Ecto neural progenitor cell (in vitro differentiated cells): Measurements from ENCODE around the gene VAPB.
"Not testable (repeated sequence)": the region's sequence is repeated elsewhere in the genome, so short reads cannot be mapped to it uniquely, and the experiment has no call there.

Source experiments
- DNase-seq: peaks from one replicate; pipeline ENCODE4 v3.0.0-alpha.2; 2018; ENCODE audit warnings: low spot score

VAPB gene

DNA sequence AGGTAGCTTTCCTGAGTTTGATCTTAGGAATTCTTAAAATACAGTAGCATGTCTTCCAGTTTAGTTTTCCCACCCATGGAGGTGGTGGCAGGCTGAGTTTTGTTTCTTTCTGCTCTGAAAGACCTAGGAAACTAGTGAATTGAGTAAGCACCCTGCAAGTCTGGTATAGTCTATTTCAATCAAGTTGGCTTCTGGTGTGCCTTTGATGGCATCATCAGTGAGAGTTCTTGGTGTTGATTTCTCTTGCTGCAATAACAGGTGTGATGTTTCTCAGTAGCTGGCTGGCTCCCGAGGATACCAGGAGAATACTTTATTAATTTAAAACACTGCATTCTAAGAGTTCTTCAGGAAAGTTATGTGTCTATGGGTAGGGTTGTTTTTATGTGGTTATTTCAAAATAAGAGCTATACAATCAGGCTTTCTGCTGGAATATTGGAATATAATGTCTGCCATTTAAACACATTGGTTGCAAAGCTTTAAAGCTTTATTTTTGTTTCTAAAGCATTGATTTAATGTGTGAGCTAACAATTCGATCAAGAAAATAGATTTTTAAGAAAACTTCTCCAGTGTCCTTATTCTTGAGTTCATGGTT is 19.0 kb downstream of the VAPB start:
- DNase-seq = no peak

DNA sequence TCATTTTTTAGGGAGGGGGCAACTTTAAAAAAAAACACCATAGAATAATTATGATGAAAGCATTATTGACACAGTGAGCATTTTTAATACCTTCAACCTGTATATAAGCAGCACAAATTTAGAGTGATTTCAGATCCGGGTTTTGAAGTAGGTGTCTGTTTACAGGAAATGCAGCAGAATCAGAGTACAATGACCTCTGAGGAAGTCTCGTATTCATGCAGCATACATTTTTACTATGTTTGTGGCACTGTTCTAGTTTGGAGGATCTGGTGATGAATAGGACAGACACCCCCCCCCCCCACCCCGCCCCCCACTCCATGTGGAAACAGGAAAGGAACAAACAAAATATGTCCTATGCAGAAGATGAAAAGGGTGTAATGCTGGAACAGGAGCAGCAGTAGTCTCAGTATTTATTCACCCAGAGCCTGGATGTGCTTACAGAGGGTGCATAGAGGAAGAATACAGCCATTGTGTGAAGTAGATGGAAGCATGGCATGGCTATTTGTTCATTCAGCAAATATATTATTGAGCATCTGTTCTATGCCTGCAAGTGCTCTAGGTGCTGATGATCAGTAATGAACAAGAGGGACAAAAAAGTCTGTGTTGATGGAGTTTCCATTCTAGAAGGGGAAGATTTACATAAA is 19.7 kb downstream of the VAPB start:
- DNase-seq = no peak

DNA sequence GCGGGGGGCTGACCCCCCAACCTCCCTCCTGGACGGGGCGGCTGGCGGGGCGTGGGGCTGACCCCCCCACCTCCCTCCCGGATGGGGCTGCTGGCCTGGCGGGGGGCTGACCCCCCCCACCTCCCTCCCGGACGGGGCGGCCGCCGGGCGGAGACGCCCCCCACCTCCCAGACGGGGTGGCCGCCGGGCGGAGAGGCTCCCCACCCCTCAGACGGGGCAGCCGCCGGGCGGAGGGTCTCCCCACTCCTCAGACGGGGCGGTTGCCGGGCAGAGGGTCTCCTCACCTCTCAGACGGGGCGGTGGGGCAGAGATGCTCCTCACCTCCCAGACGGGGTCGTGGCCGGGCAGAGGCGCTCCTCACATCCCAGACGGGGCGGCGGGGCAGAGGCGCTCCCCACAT is 25.2 kb downstream of the VAPB start:
- DNase-seq = not testable (repeated sequence)

DNA sequence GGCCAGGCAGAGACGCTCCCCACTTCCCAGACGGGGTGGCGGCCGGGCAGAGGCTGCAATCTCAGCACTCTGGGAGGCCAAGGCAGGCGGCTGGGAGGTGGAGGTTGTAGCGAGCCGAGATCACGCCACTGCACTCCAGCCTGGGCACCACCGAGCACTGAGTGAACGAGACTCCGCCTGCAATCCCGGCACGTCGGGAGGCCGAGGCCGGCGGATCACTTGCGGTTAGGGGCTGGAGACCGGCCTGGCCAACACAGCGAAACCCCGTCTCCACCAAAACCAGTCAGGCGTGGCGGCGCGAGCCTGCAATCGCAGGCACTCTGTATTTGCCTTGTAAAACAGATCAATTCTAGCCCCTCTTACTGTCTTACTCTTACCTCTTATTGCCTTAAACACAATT is 25.8 kb downstream of the VAPB start:
- DNase-seq = not testable (repeated sequence)

DNA sequence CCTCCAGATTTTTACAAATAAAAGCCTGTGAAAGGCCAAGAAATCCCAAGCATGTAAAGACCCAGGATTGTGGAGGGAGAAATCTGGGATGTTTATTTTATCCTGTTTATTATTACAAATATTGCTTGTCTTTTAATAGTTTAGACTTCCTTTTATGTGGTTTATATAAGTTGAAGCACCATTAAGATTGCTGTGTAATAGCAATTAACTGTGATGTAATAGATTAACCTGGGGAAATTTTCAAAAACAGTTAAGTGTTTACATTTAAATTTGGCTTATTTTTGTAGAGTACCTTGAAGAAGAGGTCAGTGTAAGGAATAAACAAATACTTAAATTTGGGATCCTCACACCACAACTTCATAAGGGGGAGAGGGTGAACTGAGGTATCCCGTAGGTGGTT is 27.0 kb downstream of the VAPB start:
- no peak for DNase-seq

DNA sequence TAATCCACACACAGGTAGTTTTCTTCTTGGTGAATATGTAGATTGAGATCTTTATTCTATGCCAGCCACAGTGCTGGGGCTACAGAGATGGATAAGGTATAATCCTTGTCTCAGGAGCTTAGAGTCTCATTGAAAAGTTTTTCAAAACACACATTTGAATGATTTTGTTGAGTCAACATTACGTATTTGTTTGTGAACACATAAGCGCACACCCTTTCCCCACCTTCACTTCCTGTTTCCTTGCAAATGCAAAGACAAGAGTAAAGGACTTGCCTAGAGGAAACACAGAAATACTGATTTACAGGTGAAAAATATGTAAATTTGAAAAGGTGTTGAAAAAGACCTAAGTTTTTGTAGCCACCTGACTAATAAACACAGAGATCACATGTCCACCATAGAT is 27.8 kb downstream of the VAPB start:
- no peak for DNase-seq

- no peak for DNase-seq
These were observed 28.4 kb downstream of the VAPB start for GRCh38 chr20:58417438-58417837.

GRCh38 chr20:58418949-58419748 is 30.1 kb downstream of the VAPB start:
- no peak for DNase-seq

GRCh38 chr20:58420798-58421496 is 31.9 kb downstream of the VAPB start:
- DNase-seq = no peak

DNA sequence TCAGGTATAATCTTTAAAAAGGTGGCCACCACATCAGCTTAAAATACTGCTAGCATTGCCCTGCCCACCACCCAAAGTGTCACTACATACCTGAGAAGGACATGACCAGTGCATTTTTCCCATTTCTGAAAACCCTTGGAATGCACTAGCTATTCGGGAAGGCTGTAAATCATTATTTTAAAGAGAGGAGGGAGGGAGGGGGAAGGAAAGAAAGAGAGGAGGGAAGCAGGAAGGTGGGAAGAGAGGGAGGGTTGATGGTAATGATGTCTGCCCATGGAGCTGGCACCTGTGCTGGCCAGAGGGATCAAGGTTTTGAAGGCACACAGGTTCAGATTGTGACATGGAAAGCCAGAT is 32.4 kb downstream of the VAPB start:
- no peak for DNase-seq

- no peak for DNase-seq
These were observed 35.4 kb downstream of the VAPB start for GRCh38 chr20:58424218-58424969.

DNA sequence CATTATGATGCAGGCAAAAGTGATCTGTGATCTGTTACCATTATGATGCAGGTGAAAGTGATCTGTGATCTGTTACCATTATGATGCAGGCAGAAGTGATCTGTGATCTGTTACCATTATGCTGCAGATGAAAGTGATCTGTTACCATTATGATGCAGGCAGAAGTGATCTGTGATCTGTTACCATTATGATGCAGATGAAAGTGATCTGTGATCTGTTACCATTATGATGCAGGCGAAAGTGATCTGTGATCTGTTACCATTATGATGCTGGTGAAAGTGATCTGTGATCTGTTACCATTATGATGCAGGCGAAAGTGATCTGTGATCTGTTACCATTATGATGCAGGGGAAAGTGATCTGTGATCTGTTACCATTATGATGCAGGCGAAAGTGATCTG is 38.5 kb downstream of the VAPB start:
- DNase-seq = not testable (repeated sequence)

- DNase-seq = no peak
These were observed 39.3 kb downstream of the VAPB start for GRCh38 chr20:58428364-58428763.

DNA sequence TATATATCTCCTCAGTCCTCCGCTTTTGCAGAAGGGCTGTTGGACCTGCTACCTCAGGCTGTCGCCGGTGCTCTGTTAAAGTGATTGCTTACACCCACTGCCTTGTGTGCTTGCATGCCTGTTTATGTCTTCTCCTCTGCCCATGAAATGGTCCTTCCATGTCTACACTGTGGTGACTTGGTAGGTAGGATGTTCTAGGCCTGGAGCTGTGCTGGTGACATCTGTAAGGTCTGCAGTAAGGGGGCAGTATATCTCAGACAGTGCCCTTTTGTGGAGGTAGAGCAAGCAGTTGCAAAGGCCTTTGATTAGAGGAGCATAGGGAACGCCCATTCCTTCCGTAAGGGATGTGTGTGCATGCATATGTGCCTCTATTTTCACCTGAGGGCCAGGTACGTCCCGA is 40.3 kb downstream of the VAPB start:
- no peak for DNase-seq

GRCh38 chr20:58431134-58431533 is 42.1 kb downstream of the VAPB start:
- DNase-seq = no peak

- DNase-seq = no peak
These were observed 43.3 kb downstream of the VAPB start for GRCh38 chr20:58432186-58432954.

DNA sequence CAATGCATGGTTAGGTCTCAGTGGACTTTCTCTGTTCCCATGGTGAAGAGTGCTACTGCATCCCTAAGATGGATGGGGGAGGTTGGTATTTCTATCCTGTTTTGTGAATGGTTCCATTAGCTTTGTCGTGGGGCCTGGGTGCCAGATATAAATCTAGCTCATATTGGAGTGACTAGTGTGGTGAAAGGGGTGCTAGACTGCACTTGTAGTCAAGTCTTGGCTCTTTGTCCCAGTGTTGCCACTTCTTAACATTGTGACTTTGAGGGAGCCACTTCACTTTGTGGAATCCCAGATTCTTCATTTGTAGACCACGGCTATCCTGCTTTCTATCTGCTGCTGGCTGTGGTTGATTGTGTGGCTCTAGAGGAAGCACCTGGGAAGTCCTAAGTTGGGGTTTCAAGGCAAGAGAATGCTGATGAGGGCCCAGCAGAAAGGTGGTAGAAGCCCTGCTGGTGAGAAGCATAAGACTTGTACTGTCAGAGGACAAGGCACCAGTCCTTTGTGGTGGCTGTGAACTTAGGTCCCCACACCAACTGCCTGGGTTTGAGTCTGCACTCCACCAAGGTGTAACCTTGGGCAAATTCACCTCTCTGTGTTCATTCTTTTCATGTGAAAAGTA is 44.1 kb downstream of the VAPB start:
- no peak for DNase-seq

DNA sequence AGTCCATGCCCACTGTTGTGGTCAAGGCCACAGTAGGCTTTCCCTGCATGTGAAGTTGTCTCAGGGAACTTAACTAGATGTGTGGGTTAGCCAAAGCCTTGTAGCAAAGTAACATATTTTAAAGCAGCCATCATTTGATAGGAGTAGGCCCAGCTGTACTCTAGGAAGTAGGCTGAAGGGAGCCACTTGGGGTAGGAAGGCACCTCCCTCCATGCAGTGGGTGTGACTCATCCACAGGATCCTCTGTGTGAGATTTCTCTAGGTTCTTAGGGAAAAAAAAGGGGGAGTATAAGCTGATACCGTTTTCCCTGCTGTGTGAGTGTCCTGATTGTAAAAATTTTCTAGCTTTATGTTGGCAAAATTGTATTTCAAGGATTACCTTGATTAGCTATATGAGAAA is 44.7 kb downstream of the VAPB start:
- DNase-seq = no peak

GRCh38 chr20:58434326-58434725 is 45.3 kb downstream of the VAPB start:
- DNase-seq = no peak

DNA sequence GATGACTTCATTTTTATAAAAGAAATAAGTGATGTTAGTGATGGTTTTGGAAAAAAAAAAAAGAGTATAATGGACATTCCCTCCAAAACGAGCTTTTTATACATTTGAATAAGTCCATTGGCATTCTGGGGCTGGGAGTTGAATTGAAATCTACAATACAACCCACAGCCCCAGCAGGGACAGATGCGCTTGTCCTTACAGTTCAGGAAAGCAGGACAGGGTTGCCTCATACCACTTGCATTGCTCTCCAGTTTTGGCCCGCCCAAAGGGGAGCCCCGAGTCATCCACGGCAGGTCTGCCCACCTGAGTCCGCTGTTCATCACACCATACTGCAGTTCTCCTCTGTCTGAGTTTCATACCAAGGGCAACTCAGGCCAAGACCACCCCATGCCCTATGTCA is 46.2 kb downstream of the VAPB start:
- DNase-seq = no peak
